ENCODE results near the gene ACSF2.

DNA sequence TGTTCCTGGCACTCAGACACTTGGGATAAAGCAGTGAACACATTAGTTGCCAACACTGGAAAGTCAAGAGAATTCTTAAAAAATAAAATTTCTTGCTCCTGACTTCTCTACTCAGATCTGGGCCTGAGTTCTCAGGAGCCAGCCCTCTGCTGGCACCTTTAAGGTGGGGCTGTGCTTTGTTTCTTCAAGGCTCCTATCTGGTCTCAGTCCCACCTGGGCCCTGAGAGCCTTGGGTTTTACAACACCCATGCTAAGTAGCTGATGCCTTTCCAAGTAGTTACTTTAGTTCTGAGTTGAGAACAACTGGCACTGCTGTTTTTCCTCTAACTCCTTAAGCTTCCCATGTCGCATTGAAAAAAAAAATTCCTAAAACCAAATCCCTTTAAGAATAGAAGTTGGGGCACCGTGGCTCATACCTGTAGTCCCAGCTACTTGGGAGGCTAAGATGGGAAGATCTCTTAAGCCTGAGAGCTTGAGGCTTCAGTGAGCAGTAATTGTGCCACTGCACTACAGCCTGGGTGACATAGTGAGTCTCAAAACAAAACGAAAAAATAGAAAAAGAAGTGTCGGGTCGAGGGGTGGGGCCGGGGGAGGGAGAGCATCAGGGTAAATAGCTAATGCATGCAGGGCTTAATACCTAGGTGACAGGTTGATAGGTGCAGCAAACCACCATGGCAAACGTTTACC, 26.1 kb downstream of the ACSF2 start:
- TF ChIP-seq CTCF (IDR thresholded peaks at IDR 0.05; ENCODE audit: extremely low read depth in 1 of 2, insufficient read depth in 1 of 2, low read depth in 1 of 2, low read length in 2 of 2), result no peak
- TF ChIP-seq POLR2AphosphoS5 (IDR thresholded peaks at IDR 0.05; ENCODE audit: insufficient read depth, low read depth, low read length), result no peak
- TF ChIP-seq POLR2A (IDR thresholded peaks at IDR 0.05; ENCODE audit: low read depth, low read length), result no peak
- TF ChIP-seq EZH2 (IDR thresholded peaks at IDR 0.05; ENCODE audit: borderline replicate concordance, low read depth, low read length, severe bottlenecking), result no peak
- TF ChIP-seq MYC (IDR thresholded peaks at IDR 0.05; ENCODE audit: low read depth, low read length), result no peak
- no peak for TF ChIP-seq MAX (IDR thresholded peaks at IDR 0.05; ENCODE audit: insufficient read depth, insufficient read length)
- TF ChIP-seq JUN (IDR thresholded peaks at IDR 0.05; ENCODE audit: borderline replicate concordance, insufficient read depth, insufficient read length, low read depth), result no peak

Measured in endothelial cell of umbilical vein (primary cell).